NCI-H1105 treated with DMSO at 0.1 percent for 48 hours (cell line): ENCODE results near the gene CLDN16.

Source experiments
- DNase-seq: peaks from one replicate; lab custom pipeline; 2025; lab: John Stamatoyannopoulos, UW

Gene CLDN16

DNA sequence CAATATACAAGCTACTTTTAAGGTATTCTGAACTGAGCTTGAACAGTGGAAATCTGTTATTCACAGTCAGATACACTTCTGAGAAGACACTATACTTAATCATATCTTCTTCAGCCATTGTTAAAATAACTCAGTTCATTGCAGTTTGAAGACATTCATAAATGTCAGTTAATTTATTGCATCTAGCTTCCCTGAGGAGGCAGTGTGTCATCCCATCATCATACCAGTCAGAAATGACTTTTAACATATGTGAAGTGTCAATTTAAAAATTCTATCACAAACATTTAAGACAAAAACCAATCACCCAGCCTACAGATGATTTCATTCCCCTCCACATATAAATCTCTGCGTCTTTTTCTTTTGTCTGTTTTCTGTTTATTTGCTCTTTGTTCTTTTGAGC, 54.3 kb downstream of the CLDN16 start:
- DNase-seq, result no peak

- no peak for DNase-seq
These were observed 55.3 kb downstream of the CLDN16 start for GRCh38 chr3:190443257-190443656.

GRCh38 chr3:190444006-190444405, 56.0 kb downstream of the CLDN16 start:
- DNase-seq, result no peak

GRCh38 chr3:190444576-190445145, 56.7 kb downstream of the CLDN16 start:
- DNase-seq, result no peak

DNA sequence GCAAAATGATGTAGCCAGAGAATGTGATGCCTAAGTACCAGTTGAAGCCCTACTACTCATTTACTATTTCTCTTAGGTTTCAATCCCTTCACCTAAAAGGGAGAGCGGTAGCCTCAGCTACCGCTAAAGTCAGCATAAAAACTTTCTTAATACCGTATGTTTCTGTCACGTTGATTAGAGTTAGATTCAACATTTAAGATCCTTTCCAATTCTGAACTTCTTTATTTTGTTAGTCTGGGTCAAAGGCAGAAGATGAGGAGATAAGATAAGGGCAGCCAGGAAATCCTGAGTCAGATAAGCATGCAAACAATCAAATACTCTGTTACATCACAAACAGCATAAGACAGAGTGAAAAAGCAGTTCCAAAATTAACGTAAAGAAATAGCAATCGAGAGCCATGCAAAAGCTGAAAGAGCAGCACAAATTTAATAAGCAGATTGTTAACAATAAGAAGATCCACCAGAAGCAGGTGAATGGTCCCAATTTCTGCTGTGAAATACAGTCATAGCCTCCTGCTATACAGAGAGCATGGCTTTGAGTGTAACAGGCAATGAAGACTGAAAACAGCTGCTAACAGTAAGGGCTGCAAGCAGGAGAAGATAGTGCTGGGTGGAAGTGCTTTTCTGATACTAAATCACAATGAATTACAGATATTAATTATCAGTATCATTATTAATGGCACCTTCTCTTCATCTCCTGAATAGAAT, 58.8 kb downstream of the CLDN16 start:
- no peak for DNase-seq

DNA sequence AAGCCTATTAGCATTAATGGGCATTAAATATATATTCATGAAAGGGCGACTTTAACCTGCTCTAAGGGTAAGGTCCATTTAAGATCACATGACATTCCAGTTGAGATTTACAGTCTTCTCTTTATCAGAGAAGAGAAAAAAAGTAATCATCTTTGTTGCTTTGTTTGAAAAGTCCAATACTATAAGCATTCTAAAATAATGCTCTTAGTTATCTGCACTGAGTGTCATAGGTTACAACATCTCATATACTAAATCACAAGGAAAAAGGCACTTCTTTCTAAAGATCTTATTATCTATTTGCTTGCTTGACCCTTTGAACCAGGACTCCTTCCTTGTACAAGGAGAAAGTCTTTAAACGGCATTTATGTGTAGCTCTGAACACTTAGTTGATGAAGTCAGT, 60.3 kb downstream of the CLDN16 start:
- DNase-seq, result no peak

DNA sequence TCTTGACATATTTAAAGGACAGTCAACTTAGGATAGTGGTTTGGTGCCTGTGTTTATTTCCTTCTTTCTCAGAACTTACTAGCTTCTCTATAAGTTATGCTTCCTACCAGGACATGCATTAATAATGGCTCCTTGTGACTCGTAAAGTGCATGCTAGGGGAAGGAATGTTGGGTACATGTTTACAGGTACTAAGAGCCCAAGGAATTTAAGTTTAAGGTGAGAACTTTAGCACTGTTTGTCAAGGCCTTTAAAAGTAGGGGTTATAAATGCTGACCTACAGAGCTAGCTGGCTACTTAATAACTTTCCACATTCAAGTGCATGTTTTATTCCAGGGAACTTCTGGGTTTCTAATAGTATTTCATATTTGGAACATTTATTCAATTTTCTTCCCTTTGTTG, 61.8 kb downstream of the CLDN16 start, which contains the start of gene TMEM207:
TSS of gene TMEM207 (minus strand) at position 101 of the 400 bp plus-strand sequence. CDS start at position 9, 92 bp downstream.
- DNase-seq, result no peak

- DNase-seq, result no peak
These were observed 67.9 kb downstream of the CLDN16 start for GRCh38 chr3:190455828-190456227.

DNA sequence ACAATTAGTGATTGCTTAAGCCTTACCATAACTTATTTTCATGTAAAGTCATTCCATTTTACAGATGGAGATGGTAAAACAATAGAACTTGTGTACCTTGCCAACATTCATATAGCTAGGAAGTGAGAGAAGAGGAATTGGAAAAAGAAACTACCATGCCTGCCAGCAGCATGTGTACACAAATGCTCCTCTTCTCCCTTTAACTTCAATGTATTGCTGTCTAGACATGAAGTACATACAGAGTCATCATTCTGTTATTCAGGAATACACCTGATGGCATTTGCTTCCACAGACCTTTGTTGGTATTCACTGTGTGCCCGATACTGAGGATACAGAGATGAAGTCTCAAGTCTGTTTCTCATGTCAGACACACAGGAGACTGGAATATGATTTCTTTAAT, 68.8 kb downstream of the CLDN16 start:
- DNase-seq, result no peak

DNA sequence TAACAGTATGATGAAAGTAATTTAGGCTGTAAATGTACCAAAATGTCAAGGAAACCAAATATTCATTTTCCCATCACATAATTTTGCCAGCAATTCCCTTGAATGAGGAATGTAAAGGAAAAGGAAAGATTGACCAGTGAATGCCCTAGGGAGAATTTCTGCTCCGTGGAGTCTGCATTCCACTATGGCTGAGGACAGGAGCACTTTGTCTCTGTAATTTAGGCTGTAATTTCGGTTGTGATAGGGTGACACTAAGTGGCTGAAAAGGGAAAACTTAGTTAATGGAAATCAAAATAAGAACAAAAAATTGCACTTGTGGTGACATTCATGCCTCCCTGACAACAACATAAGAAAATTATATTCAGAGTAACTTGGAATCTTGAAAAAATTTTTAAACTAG, 70.1 kb downstream of the CLDN16 start:
- no peak for DNase-seq
